H9 (cell line): ENCODE results near the gene CFAP77. TPM values are rescaled to one million over a fixed set of nuclear protein-coding genes. Genes with fewer than 3 reads are reported as not detected.

Experiments
- DNase-seq: peaks from one replicate; pipeline ENCODE4 v3.0.0-alpha.2; 2017
- H2AFZ ChIP-seq: one replicate; pipeline ENCODE4 v1.6.1; 2013; ENCODE audit warnings: mild to moderate bottlenecking, low read length, control low read depth, moderate library complexity
- H2AK5ac ChIP-seq: 2 replicates; pipeline ENCODE4 v1.6.1; 2013; ENCODE audit warnings: low read length, control low read depth, mixed read lengths; ENCODE audit not compliant: insufficient read length
- H2BK120ac ChIP-seq: one replicate; pipeline ENCODE4 v1.6.1; 2013; ENCODE audit warnings: low read depth, mild to moderate bottlenecking, low read length, control low read depth, inconsistent platforms; ENCODE audit not compliant: poor library complexity, severe bottlenecking
- H2BK12ac ChIP-seq: 2 replicates; pipeline ENCODE4 v1.6.1; 2013; ENCODE audit warnings: low read length, control low read depth, mixed read lengths, low read depth; ENCODE audit not compliant: insufficient read length
- H2BK15ac ChIP-seq: 2 replicates; pipeline ENCODE4 v1.6.1; 2013; ENCODE audit warnings: low read depth, low read length, control low read depth
- H2BK20ac ChIP-seq: one replicate; pipeline ENCODE4 v1.6.1; 2013; ENCODE audit warnings: low read depth, mild to moderate bottlenecking, low read length, control low read depth, inconsistent platforms; ENCODE audit not compliant: poor library complexity, severe bottlenecking
- H2BK5ac ChIP-seq: 2 replicates; pipeline ENCODE4 v1.6.1; 2013; ENCODE audit warnings: low read length, control low read depth, mixed read lengths; ENCODE audit not compliant: insufficient read length
- H3K14ac ChIP-seq: 2 replicates; pipeline ENCODE4 v1.6.1; 2013; ENCODE audit warnings: low read length, control low read depth; ENCODE audit not compliant: insufficient read depth
- H3K18ac ChIP-seq: 2 replicates; pipeline ENCODE4 v1.6.1; 2013; ENCODE audit warnings: low read depth, mild to moderate bottlenecking, mixed read lengths, low read length, control low read depth; ENCODE audit not compliant: insufficient read length
- H3K23ac ChIP-seq: 2 replicates; pipeline ENCODE4 v1.6.1; 2013; ENCODE audit warnings: low read length, control low read depth, mixed read lengths, low read depth; ENCODE audit not compliant: insufficient read length
- H3K23me2 ChIP-seq: 2 replicates; pipeline ENCODE4 v1.6.1; 2013; ENCODE audit warnings: low read depth, mild to moderate bottlenecking, mixed read lengths, low read length, control low read depth; ENCODE audit not compliant: insufficient read length, poor library complexity, severe bottlenecking
- H3K27ac ChIP-seq: 2 replicates; pipeline ENCODE4 v1.5.1; 2013; ENCODE audit warnings: low read length, control low read depth, mixed read lengths, low read depth; ENCODE audit not compliant: insufficient read length
- H3K27me3 ChIP-seq: 2 replicates; pipeline ENCODE4 v1.6.1; 2013; ENCODE audit warnings: low read length, control low read depth, inconsistent platforms; ENCODE audit not compliant: insufficient read depth
- H3K4ac ChIP-seq: 2 replicates; pipeline ENCODE4 v1.6.1; 2013; ENCODE audit warnings: low read depth, mild to moderate bottlenecking, control low read depth, inconsistent platforms, low read length, moderate library complexity
- H3K4me1 ChIP-seq: 2 replicates; pipeline ENCODE4 v1.6.1; 2013; ENCODE audit warnings: low read length, control low read depth, inconsistent platforms; ENCODE audit not compliant: insufficient read depth
- H3K4me2 ChIP-seq: 2 replicates; pipeline ENCODE4 v1.6.1; 2013; ENCODE audit warnings: low read length, control low read depth, mixed read lengths; ENCODE audit not compliant: insufficient read length, insufficient read depth
- H3K56ac ChIP-seq: 2 replicates; pipeline ENCODE4 v1.6.1; 2013; ENCODE audit warnings: low read depth, mild to moderate bottlenecking, mixed read lengths, low read length, control low read depth; ENCODE audit not compliant: insufficient read length
- H3K79me1 ChIP-seq: 2 replicates; pipeline ENCODE4 v1.6.1; 2013; ENCODE audit warnings: low read depth, mild to moderate bottlenecking, moderate library complexity, low read length, control low read depth, inconsistent platforms; ENCODE audit not compliant: insufficient read depth, poor library complexity, severe bottlenecking
- H3K79me2 ChIP-seq: 2 replicates; pipeline ENCODE4 v1.6.1; 2013; ENCODE audit warnings: low read length, control low read depth, inconsistent platforms; ENCODE audit not compliant: insufficient read depth
- H3K9ac ChIP-seq: 2 replicates; pipeline ENCODE4 v1.6.1; 2013; ENCODE audit warnings: low read length, control low read depth, mixed read lengths; ENCODE audit not compliant: insufficient read length; ENCODE audit errors: extremely low read depth
- H3K9me3 ChIP-seq: one replicate; pipeline ENCODE4 v1.6.1; 2013; ENCODE audit warnings: low read depth, low read length, inconsistent platforms; ENCODE audit not compliant: control insufficient read depth
- H3T11ph ChIP-seq: one replicate; pipeline ENCODE4 v1.6.1; 2013; ENCODE audit warnings: mild to moderate bottlenecking, low read length, control low read depth, inconsistent platforms
- H4K20me1 ChIP-seq: one replicate; pipeline ENCODE4 v1.6.1; 2013; ENCODE audit not compliant: control insufficient read depth, insufficient read length, insufficient read depth
- H4K5ac ChIP-seq: 2 replicates; pipeline ENCODE4 v1.6.1; 2013; ENCODE audit warnings: low read depth, mild to moderate bottlenecking, mixed read lengths, low read length, control low read depth; ENCODE audit not compliant: insufficient read length
- H4K8ac ChIP-seq: replicated peaks from 2 replicates; pipeline ENCODE4 v1.6.1; 2013; ENCODE audit warnings: low read length, control low read depth, mixed read lengths, low read depth; ENCODE audit not compliant: insufficient read length
- H4K91ac ChIP-seq: 2 replicates; pipeline ENCODE4 v1.6.1; 2013; ENCODE audit warnings: low read depth, mild to moderate bottlenecking, moderate library complexity, mixed read lengths, low read length, control low read depth; ENCODE audit not compliant: insufficient read length
- H3K27ac Mint-ChIP-seq, 3 experiments: 2 replicates in 2 of 3; 3 replicates in 1 of 3; pipeline ENCODE4 v1.8.0; 2020 to 2021; ENCODE audit warnings: mixed read lengths in 3 of 3, mild to moderate bottlenecking in 1 of 3, moderate library complexity in 1 of 3
- H3K27me3 Mint-ChIP-seq: 2 replicates; pipeline ENCODE4 v1.8.0; 2021; ENCODE audit warnings: low read depth, mild to moderate bottlenecking, moderate library complexity, mixed read lengths
- H3K36me3 Mint-ChIP-seq, 3 experiments: 2 replicates in 2 of 3; 3 replicates in 1 of 3; pipeline ENCODE4 v1.8.0; 2020 to 2021; ENCODE audit warnings: low read depth in 3 of 3, mixed read lengths in 3 of 3; ENCODE audit not compliant: insufficient read depth in 1 of 3
- H3K4me1 Mint-ChIP-seq, 2 experiments: 2 replicates each; pipeline ENCODE4 v1.8.0; 2020; ENCODE audit warnings: mixed read lengths in 2 of 2
- H3K4me3 Mint-ChIP-seq, 2 experiments: 2 replicates in 1 of 2; 3 replicates in 1 of 2; pipeline ENCODE4 v1.8.0; 2020 to 2021; ENCODE audit warnings: mild to moderate bottlenecking in 2 of 2, mixed read lengths in 2 of 2, moderate library complexity in 1 of 2
- H3K9me3 Mint-ChIP-seq, 2 experiments: 2 replicates in 1 of 2; 3 replicates in 1 of 2; pipeline ENCODE4 v1.8.0; 2020; ENCODE audit warnings: mild to moderate bottlenecking in 2 of 2, mixed read lengths in 2 of 2, moderate library complexity in 1 of 2
- WGBS: extraction: QIAGEN DNeasy Blood & Tissue Kit; methylation state at CpG from one replicate; pipeline ENCODE4 v1.1.7; 2013; ENCODE audit warnings: missing lambda C conversion rate, low lambda C conversion rate, mixed read lengths; ENCODE audit not compliant: insufficient read length; ENCODE audit errors: extremely low coverage; 5-methylcytosine and 5-hydroxymethylcytosine counted together
- total RNA-seq: library from RNA; stranded (reverse); gene quantifications from 2 replicates; pipeline ENCODE4 v1.2.1, GENCODE V29; 2021
- TF ChIP-seq, protein P1 (sequence below): fragments of 200-600 bp; sonication (generic); conservative IDR thresholded peaks from 3 replicates; pipeline ENCODE4 v1.8.0; 2021; ENCODE audit warnings: antibody characterized with exemption, mild to moderate bottlenecking

The CFAP77 gene
- total RNA-seq, 1 experiment from 2014 or later, result 0.72 TPM

DNA sequence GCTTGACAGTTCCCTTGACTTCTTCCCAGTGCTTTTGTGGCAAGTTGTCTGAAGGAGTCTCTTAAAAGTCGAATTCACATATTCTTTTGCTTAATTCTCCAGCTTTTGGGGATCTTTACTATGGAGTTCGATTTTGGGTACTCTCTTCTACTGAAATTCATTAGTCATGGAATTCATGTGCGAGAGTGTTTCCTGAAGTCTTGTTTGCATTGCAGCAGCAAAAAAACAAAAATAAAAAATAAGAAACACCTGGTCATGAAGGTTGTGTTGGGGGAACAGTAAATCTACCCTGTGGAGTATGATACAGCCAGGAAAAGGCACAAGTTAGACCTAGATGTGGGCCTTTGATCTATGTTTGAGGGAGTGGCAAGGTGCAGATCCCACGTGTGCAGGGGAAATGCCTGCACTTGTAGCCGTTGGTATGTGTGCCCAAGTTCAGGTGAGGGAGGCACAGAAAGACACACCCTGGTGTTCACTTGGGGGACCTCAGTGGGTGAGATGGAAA is 55.2 kb downstream of the CFAP77 start:
- TF ChIP-seq, protein P1, sequence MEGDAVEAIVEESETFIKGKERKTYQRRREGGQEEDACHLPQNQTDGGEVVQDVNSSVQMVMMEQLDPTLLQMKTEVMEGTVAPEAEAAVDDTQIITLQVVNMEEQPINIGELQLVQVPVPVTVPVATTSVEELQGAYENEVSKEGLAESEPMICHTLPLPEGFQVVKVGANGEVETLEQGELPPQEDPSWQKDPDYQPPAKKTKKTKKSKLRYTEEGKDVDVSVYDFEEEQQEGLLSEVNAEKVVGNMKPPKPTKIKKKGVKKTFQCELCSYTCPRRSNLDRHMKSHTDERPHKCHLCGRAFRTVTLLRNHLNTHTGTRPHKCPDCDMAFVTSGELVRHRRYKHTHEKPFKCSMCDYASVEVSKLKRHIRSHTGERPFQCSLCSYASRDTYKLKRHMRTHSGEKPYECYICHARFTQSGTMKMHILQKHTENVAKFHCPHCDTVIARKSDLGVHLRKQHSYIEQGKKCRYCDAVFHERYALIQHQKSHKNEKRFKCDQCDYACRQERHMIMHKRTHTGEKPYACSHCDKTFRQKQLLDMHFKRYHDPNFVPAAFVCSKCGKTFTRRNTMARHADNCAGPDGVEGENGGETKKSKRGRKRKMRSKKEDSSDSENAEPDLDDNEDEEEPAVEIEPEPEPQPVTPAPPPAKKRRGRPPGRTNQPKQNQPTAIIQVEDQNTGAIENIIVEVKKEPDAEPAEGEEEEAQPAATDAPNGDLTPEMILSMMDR, result no peak
- Histone ChIP-seq H4K5ac (no peak overlapping the region), H2BK12ac (no peak overlapping the region), H3K14ac (no peak overlapping the region), H3K27ac (no peak overlapping the region), H3K23ac (no peak overlapping the region), H2BK20ac (no peak overlapping the region), H3K79me2 (no peaks in the 10 kb centered on the region), H3K4ac (no peak overlapping the region), H2BK15ac (no peak overlapping the region), H3K9me3 (no peaks in the 10 kb centered on the region), H3K56ac (no peak overlapping the region), H3K27me3 (no peaks in the 10 kb centered on the region), H4K91ac (no peak overlapping the region), H4K20me1 (no peaks in the 10 kb centered on the region), H2AK5ac (no peak overlapping the region), H3K79me1 (no peaks in the 10 kb centered on the region), H4K8ac (no peak overlapping the region), H3K18ac (no peak overlapping the region), H3K4me1 (no peaks in the 10 kb centered on the region), H2AFZ (no peak overlapping the region), H3K4me2 (no peak overlapping the region), H3K23me2 (no peaks in the 10 kb centered on the region), H3K9ac (no peak overlapping the region), H2BK5ac (no peak overlapping the region), H2BK120ac (no peak overlapping the region), H3T11ph (no peak overlapping the region)
- H3K27ac Mint-ChIP-seq, result no peak overlapping the region
- no peaks in the 10 kb centered on the region for H3K36me3 Mint-ChIP-seq
- H3K27me3 Mint-ChIP-seq, result peaks cover 7% of the 10 kb centered on the region; the same call in 1 of the 2 replicates
- no peak overlapping the region for H3K4me3 Mint-ChIP-seq
- H3K4me1 Mint-ChIP-seq, result peaks cover 0 to 10% of the 10 kb centered on the region in 2 experiments; a peak in 2 of 4 replicates
- H3K9me3 Mint-ChIP-seq, result no peaks in the 10 kb centered on the region
- WGBS, result no CpG with 5 or more reads among the region's 5 CpGs
- no peak for DNase-seq
